NB4 (cell line): ENCODE measurements around the gene C13orf46.

Experiments used
- CTCF ChIP-seq: IDR thresholded peaks from one replicate; pipeline ENCODE4 v1.5.1; 2012; ENCODE audit warnings: low read depth, low read length
- MAX ChIP-seq: IDR thresholded peaks from 2 replicates; pipeline ENCODE4 v1.6.1; 2011; ENCODE audit warnings: low read depth, low read length

- TF ChIP-seq CTCF (no peak), MAX (no peak)
These were observed 42.6 kb upstream of the C13orf46 start for GRCh38 chr13:114016321-114017027.
